Stimulated activated CD4-positive, alpha-beta T cell treated with anti-CD3 and anti-CD28 coated beads, Interleukin-15, amount 100 ng/mL, for 1 hour (primary cell): ENCODE data around the gene DOC2B.
"Not testable (repeated sequence)": the region's sequence is repeated elsewhere in the genome, so short reads cannot be mapped to it uniquely, and the experiment has no call there.

Experiments
- DNase-seq, 2 donors: peaks; one replicate each; pipeline ENCODE4 v3.0.0-alpha.2; 2020; ENCODE audit warnings: low read depth in 1 of 2, low spot score in 1 of 2

The DOC2B gene

DNA sequence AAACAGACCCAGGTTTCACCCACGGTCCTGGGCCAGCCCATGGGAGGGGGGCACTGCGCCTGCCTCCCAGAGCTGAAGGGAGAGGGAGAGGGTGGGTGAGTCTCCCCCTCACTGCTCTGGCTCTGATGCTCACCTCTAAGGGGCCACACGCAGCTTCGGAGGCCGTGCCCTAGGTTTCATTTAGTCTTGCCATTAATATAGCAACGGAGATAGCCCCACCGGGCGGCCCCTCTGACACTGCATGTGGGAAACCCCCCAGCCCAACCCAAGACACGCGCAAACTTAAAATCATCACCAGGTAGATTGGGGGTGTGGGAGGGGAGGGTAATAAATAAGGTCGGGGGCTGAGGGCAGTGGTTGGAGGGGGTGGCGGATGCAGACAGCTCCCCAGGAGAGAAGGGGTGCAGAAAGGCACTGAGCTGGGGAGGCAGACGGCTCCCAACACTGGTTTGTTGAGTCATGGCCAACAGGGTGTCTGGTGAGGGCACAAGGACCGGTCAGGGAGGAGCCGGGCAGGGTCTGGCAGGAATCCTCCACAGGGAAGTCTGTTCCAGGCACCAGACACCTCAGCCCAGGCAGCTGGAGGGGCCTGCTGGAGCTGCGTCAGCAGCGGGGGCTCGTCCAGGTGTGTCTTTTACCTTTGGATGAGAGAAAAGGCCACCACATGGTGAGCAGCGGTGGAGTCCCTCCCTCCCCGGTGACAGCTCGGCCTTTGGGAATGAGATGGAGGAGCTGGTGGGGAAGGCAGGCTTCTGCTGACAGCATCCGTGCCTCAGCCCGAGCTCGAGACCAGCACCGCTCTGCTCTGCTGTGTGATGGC is 32.0 kb upstream of the DOC2B start:
- no peak for DNase-seq

DNA sequence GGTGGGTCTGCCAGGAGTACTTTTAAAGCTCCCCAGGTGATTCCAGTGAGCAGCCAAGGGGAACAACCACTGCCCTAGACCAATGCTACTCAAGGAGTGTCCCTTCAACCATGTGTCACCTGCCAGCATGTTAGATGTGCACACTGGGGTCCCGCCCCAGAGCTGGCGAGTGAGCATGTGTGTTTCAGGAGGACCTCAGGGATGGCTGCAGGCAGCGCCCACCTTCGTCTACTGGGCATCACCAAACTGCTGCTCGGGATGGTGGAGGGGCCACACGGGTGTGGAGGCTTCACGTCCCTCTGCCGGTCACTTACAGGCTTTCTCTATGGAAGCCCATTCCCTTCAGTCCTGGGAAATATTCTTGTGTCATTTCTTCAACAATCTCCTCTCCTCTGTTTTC is 29.0 kb upstream of the DOC2B start:
- no peak for DNase-seq

DNA sequence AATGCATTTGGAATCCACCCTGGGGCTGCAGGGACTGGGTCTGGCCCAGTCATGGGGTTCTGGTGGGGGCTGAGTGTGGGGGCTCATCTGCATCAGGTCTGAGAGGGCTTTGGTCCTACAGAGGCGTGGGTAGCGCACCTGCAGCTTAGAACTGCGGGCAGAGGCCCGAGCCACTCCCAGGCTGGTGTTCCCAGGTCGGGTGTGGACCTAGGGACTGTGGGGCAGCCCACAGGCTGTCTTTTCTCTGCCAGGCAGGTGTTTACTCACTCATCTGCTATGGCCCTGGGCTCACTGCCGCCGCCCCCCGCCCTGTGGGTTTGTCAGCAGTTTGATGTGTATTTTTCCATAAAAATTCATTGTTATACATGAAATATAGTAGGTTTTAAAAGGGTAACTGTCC is 27.0 kb upstream of the DOC2B start:
- DNase-seq = no peak

DNA sequence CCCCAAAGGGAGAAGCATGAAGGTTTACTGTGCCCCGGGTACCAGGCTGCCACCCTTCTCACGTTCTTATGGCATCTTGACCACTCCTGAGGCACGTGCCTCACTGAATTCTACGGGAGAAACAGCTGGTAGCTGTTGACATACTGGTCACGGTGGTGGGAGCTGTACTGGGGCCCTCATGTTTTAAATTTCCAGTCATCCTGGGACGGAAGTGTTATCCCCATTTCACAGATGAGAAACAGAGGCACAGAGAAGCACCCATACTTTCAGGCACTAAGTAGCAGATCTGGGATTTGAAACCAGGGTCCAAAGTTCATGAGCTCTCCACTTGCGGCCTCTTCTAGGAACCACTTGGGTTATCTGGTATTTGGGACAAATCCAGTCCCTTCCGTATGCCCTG is 26.3 kb upstream of the DOC2B start:
- no peak for DNase-seq

DNA sequence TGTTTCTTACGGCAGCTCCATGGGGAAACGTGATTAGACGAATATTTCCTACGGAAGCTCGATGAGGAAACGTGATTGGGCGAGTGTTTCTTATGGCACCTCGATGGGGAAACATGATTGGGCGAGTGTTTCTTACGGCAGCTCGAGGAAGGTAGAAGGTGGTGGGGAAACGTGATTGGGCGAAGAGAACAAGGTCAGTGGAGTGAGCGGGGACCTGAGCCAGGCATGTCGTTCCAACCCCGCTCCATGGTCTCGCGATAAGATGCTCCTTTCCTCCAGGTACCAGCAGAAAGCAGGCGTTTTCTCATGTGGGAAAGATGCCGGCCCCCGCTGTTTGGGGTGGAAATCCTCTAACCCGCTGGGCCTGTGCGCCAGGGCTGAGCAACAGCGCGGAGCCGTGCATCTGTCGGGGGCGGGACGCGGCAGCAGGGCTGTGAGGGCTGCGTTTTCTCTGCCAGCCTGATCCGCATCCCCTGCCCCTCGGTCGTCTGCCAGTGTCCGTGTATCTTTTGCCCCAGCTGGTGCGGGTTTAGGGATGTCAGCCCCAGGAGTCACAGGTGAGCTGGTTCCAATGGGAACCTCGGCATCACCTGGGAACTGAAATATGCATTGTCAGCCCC is 25.6 kb upstream of the DOC2B start:
- no peak for DNase-seq

DNA sequence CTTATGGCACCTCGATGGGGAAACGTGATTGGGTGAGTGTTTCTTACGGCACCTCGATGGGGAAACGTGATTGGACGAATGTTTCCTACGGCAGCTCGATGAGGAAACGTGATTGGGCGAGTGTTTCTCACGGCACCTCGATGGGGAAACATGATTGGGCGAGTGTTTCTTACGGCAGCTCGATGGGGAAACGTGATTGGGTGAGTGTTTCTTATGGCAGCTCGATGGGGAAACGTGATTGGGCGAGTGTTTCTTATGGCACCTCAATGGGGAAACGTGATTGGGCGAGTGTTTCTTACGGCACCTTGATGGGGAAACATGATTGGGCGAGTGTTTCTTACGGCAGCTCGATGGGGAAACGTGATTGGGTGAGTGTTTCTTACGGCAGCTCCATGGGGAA is 25.0 kb upstream of the DOC2B start:
- DNase-seq = not testable (repeated sequence)

DNA sequence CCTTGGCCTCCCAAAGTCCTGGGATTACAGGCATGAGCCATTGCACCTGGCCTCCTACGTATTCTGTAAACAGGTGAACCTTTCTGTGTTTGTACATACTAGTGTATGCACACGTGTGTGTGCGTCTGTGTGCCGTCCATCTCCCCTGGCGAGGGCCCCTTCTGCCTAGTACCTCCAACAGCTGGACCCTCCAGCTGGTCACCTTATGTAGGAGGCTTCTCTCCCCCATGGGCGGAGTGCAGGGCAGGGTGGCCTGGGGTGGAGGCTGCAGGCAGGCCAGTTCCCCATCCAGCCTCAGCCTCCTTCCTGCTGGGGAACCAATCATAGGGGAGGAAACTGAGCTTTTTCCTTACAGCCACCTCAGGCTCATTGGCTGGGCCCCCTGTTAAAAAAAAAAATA is 24.4 kb upstream of the DOC2B start:
- DNase-seq = no peak

DNA sequence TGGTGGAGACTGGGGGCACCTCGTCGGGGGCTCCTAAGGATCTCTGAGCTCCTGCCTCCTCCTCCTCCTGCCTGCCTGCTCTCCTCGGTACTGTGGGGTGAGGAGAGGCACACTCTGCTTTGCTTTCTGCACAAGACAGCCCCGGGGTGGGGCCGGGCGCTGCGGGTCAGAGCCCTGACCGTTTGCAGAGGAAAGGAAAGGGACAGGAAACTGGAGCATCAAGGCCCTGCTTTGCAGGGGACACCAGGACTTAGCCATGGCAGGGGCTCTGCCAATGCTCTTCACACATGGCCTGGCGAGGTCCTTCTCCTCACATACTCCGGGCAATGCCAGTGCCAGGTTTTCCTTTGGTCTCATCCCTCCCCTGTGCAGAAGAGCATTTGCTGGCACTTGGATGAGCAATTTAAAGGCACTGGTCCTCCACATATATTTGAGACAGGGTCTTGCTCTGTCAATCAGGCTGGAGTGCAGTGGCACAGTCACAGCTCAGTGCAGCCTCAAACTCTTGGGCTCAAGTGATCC is 23.8 kb upstream of the DOC2B start:
- DNase-seq = no peak

DNA sequence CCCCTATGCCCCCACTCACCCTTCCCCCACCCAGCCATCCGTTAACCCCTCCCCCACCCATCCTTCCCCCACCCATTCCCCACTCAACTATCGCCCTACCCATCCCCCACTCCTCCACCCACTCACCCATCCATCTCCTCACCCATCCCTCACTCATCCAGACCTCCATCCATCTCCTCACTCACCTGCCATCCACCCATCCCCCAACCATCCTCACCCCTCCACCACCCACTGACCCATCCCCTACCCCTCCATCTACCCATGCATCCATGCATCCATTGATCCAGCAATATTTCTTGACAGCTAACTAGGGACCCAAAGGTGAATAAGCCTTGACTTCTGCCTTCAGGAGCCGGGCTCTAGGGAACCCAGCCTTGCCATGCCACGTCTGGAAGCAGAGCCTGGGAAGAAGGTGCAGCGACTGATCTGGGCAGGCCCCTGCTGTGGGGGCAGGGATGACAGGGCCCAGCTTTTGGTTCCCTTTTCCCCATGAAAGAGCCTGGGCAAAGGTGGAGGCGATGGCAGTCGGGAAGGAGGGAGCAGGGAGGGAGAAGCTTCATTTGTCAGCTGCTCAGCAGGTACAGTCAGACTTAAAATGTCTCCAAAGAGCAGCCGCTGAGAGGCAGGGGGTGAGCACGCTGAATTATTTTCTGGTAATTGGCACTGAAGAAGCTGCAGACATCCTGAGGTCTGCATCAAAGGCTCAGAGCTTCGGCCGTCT is 23.1 kb upstream of the DOC2B start:
- DNase-seq = no peak

DNA sequence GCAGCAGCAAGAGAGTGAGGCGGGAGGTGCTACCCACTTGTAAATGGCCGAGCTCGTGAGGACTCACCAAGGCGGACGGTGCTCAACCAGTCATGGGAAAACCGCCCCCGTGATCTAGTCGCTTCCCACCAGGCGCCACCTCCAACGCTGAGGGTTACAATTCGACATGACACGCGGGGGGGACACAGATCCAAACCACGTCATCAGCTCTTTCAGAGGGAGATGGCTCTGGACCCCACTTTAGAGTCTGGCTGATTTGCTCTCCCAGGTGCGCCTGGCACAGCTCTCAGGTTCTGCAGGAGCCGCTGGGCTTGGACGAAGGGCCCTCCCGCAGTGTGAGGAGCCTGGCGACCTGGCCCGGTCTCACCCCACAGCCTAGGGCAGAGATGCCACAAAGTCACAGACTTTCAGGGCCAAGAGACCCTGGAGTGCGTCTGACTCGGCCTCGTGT is 21.1 kb upstream of the DOC2B start:
- DNase-seq = no peak

DNA sequence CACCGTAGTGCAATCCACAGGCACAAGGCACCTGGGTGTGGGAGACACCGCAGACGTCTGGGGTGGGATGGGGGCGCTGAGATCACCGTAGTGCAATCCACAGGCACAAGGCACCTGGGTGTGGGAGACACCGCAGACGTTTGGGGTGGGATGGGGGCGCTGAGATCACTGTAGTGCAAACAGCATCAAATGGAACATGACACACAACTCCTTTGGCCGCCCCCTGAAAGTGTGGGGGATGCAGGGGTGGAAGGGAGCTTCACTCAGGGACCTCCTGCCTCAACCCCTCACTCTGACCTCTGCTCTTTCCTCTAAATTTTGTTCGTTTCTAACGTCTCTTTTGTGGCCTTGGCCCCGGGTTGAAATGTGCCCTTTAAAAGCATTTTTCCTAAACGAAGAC is 20.3 kb upstream of the DOC2B start:
- DNase-seq = not testable (repeated sequence)

DNA sequence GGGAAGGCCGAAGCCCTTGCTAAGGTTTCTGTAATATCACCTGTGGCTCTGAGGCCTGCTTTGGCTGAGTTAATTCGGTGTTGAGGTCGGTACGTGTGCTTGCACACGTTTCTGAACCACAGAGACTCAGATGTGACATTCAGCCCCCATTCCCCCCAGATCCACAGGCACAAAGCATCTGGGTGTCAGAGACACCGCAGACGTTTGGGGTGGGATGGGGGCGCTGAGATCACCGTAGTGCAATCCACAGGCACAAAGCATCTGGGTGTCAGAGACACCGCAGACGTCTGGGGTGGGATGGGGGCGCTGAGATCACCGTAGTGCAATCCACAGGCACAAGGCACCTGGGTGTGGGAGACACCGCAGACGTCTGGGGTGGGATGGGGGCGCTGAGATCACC is 19.8 kb upstream of the DOC2B start:
- DNase-seq = not testable (repeated sequence)

DNA sequence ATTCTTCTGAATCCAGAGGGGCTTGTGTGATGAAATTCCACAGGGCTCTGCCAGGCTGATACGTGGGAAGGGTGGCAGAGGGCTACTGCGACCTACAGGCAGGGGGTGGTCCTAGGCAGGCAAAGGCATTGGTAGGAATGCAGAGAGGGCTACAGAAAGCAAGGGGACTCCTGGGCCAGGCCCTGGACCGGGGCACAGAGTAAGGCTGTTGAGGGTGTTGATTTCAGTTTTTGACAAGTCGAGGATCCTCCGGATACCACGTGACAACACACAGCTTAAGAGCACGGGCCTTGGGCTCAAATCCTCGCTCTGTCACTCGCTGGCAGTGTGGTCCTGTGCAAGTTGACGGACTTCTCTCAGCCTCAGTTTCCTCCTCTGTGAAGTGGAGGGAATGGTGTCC is 19.1 kb upstream of the DOC2B start:
- DNase-seq = no peak

DNA sequence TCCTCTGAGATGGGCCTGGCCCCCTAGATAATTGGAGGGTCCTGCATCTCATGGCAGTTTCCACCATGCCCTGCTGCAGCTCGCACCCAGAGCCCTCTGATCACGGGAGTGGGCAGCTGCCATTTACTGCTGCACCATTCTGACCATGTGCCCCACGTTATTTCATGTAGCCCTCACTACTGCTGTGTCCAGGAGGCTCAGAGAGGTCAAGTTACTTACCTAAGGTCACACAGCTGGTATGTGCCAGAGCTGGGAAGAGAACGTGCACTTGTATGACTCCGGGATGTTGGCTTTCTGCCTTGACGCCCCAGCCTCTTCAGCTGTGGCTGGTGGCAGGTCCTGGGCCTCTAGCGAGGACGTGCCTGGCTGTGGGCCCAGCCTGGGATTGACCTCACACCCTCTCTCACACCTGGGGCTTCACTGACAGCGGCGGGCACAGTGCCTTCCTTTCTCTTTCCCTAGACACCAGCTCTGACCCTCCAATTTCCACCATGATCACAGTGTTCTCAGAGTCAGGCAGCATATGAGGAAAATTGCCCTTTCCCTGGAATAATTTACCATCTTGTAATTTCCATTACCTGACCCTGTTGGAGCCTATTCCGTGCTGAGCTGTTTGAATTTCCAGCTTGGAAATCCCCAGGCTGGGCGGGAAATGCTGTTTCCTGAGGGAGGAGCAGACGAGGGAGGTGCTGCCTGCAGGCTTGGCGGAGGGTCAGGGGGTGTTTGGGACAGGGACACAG is 18.5 kb upstream of the DOC2B start:
- no peak for DNase-seq

DNA sequence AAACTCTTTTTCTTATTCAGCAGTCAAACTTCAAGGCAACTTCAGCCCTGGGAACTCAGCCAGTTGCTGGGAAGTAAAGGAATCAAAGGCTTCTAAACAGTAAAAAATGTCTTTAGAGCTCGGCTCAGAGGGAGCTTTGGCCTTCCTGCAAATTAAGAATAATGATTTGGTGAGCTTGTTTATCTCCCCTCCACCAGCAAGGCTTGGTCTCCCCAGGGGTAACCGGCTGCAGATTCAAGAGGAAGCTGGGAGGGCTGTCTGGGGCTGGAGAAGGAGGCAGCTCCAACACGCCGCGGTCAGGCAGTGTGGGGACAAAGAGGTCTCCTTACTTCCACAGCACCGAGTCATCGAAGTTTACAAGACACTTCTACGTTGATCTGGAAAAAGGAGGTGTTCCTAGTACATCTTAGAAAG is 17.7 kb upstream of the DOC2B start:
- DNase-seq = no peak

DNA sequence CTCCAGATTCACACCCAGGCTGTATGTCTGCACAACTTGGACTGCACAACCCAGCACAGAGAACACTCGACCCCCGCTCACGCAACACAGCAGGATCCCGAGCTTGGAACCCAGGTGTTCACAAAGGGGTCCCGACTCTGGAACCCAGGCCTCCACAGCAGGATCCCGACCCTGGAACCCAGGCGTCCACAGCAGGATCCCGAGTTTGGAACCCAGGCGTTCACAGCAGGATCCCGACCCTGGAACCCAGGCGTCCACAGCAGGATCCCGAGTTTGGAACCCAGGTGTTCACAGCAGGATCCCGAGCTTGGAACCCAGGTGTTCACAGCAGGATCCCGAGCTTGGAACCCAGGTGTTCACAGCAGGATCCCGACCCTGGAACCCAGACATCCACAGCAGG is 16.8 kb upstream of the DOC2B start:
- not testable (repeated sequence) for DNase-seq

DNA sequence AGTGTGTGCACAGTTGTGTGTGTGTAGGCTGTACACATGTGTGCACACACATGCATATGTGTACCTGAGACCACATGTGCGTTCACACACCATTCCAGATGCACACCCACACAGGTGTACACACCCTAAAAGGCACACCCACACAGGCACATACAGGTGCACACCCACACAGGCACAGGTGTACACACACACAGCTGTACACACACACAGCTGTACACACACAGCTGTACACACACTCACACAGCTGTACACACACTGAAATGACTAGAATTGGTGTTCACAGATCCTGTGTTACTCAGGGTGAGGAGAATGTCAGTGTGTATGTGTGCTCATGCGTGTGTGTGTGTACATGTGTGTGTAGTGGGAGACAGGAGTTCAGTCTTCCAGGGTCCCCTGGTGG is 15.9 kb upstream of the DOC2B start:
- DNase-seq = no peak

DNA sequence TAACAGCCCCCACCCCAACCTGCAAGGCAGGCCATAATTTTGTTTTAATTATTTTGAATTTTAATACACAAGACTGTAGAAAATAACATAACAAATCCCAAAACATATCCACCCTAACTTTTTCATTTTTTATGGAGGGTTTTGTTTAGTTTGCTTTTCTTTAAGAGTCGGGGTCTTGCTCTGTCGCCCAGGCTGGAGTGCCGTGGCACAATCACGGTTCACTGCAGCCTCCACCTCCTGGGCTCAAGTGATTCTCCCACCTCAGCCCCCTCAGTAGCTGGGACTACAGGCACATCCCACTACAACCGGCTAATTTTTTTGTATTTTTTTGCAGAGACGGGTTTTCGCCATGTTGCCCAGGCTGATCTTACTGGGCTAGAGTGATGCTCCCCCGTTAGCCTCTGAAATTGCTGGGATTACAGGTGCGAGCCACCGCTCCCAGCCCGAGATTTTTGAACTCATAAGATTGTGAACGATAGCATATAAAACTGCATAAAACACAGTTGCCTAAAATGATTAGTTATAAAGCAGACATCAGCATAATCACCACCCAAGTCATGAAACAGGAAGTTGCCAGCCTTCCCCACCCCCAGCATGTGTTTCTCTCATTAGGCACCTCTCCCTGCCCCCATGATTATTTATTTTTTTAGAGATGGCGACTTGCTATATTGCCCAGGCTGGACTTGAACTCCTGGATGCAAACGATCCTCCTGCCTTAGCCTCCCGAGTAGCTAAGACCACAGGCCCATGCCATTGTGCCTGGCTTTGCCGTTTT is 13.6 kb upstream of the DOC2B start:
- no peak for DNase-seq

DNA sequence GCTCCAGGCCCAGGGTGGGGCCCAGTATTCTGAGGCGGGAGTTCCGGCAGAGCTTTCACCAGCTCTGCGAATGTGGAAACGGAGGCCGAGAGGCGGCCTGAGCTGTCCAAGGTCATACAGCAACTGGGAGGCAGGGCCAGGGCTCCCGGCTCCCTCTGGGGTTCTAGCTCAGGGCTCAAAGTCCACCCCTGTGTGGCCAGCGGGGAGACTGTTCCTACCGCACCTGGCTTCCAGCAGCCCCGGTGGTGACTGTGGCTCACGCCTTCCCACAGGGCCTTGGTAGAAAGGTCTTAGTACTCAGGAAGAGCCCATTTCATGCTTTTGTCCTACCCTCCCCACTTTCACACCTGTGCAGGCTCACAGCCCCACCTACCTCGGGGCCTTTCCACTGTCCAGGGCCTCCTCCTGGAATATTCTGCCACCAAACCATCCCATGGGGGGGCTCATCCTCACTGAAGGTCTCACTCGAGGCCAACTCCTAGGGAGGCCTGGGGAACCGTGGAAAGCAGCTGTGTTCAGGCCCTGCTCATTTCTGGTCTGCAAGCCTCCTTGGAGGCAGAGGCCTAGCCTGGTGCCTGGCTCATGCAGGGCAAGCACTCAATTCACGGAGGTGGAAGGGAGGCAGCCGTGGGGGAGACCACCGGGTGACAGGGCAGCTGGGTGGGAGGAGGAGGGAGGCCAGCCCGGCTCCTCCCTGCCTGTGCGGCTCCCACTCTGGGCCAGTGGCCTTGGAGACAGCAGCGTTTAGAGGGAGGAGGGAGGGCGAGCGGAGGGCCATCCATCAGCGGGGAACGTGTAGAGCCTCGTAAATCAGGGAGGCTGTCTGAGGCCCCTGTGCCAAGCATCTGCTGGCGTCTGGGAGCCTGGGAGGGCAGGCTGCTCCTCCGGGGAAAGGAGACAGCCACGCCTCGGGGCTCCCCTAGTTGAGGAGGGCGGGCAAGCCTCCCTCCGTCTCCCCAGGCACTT is 12.7 kb upstream of the DOC2B start:
- no peak for DNase-seq
